HEK293T (cell line): ENCODE results near the gene KCTD10.

Experiments used
- CTCF ChIA-PET: fragments of 350-600 bp; formaldehyde crosslinking; extraction: SDS; loops from one replicate; lab custom pipeline; 2021; ENCODE audit warnings: antibody characterized with exemption, inconsistent platforms; lab: Yijun Ruan, JAX
- POLR2A ChIA-PET: fragments of 350-600 bp; formaldehyde crosslinking; extraction: SDS; loops from one replicate; lab custom pipeline; 2020; ENCODE audit warnings: antibody characterized with exemption, inconsistent platforms; lab: Yijun Ruan, JAX
- DNase-seq: peaks from one replicate; pipeline ENCODE4 v3.0.0; 2012; ENCODE audit warnings: mixed read lengths; ENCODE audit errors: extremely low spot score
- ARNT ChIP-seq: fragments of 450-650 bp; IDR thresholded peaks from 2 replicates; pipeline ENCODE4 v1.6.1; 2017; ENCODE audit warnings: mild to moderate bottlenecking
- BHLHE40 ChIP-seq: fragments of 450-650 bp; IDR thresholded peaks from 2 replicates; pipeline ENCODE4 v1.6.1; 2016; ENCODE audit warnings: mild to moderate bottlenecking, moderate library complexity, borderline replicate concordance
- CTBP1 ChIP-seq: fragments of 450-650 bp; IDR thresholded peaks from 2 replicates; pipeline ENCODE4 v1.6.1; 2016; ENCODE audit warnings: borderline replicate concordance
- ELF4 ChIP-seq: fragments of 450-650 bp; IDR thresholded peaks from 2 replicates; pipeline ENCODE4 v1.6.1; 2017; ENCODE audit warnings: antibody characterized with exemption
- FOXA1 ChIP-seq: fragments of 450-650 bp; IDR thresholded peaks from 2 replicates; pipeline ENCODE4 v1.6.1; 2016; ENCODE audit warnings: mild to moderate bottlenecking
- FOXK2 ChIP-seq: fragments of 450-650 bp; IDR thresholded peaks from 2 replicates; pipeline ENCODE4 v1.6.1; 2016; ENCODE audit warnings: mild to moderate bottlenecking
- FOXM1 ChIP-seq: fragments of 450-650 bp; IDR thresholded peaks from 2 replicates; pipeline ENCODE4 v1.6.1; 2017; ENCODE audit warnings: mild to moderate bottlenecking, borderline replicate concordance
- HDGF ChIP-seq: fragments of 450-650 bp; IDR thresholded peaks from 2 replicates; pipeline ENCODE4 v1.6.1; 2017; ENCODE audit warnings: antibody characterized with exemption, borderline replicate concordance
- L3MBTL2 ChIP-seq: fragments of 450-650 bp; conservative IDR thresholded peaks from 2 replicates; pipeline ENCODE4 v1.6.1; 2016; ENCODE audit warnings: mild to moderate bottlenecking
- LEF1 ChIP-seq: fragments of 450-650 bp; IDR thresholded peaks from 2 replicates; pipeline ENCODE4 v1.6.1; 2017; ENCODE audit warnings: mild to moderate bottlenecking, borderline replicate concordance
- NFRKB ChIP-seq: fragments of 450-650 bp; IDR thresholded peaks from 2 replicates; pipeline ENCODE4 v1.6.1; 2016; ENCODE audit warnings: mild to moderate bottlenecking, moderate library complexity
- SP1 ChIP-seq: fragments of 450-650 bp; IDR thresholded peaks from 2 replicates; pipeline ENCODE4 v1.6.1; 2017
- SUZ12 ChIP-seq: fragments of 450-650 bp; IDR thresholded peaks from 2 replicates; pipeline ENCODE4 v1.6.1; 2016; ENCODE audit warnings: mild to moderate bottlenecking
- TARDBP ChIP-seq: fragments of 450-650 bp; IDR thresholded peaks from 2 replicates; pipeline ENCODE4 v1.6.1; 2016
- ZNF384 ChIP-seq: fragments of 450-650 bp; IDR thresholded peaks from 2 replicates; pipeline ENCODE4 v1.6.1; 2016
- TF ChIP-seq, protein P1 (sequence below): fragments of 450-650 bp; IDR thresholded peaks from 2 replicates; pipeline ENCODE4 v1.6.1; 2016

Gene KCTD10

DNA sequence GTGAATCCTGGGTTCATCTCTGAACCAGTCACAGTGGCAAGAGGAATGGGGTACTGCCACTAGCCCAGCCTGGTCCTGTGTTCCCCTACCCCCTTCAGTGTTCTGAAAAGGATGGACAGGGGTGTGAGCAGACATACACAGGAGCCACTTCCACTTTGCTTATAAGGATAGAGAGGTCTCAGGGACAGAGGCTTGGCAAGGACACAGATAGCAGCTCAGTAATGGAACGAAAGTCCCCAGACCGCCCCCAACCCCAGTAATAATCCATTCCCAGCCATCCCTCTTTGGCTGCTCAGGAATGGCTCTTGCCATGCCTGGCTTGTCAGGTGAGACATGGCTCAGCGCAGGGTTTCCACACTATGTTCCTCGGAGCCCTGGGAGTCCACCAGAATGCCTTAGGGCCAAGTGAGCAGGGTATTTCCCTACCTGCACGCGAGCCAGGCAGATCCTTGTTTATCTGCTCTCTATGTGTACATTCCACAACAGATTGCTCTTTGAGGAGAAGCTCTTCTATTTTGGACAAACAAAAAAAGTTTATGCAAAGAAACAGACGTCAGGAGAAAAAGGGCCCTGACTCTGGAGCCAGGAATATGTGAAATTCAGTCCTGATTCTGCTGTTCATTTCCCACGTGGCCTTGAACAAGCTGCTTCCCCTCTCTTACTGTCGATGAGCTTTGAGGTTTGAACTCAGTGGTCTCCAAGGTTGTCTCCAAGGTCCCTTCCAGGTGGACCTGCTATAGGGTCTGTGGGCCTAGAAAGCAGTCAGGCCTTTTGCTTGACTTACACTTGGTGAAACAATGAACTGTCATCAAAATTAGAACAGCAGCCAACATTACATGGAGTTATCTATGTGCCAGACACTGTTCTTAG is 10.3 kb upstream of the KCTD10 start:
- DNase-seq, result no peak
- CTCF ChIA-PET, result no interaction called here
- POLR2A ChIA-PET, result no interaction called here
- TF ChIP-seq FOXA1 (no peak), BHLHE40 (no peak), ELF4 (no peak), TARDBP (no peak), ZNF384 (no peak), CTBP1 (no peak), SUZ12 (no peak), FOXM1 (no peak), SP1 (no peak), NFRKB (no peak), FOXK2 (no peak), LEF1 (no peak), ARNT (no peak), L3MBTL2 (no peak), HDGF (no peak)
- TF ChIP-seq, protein P1, sequence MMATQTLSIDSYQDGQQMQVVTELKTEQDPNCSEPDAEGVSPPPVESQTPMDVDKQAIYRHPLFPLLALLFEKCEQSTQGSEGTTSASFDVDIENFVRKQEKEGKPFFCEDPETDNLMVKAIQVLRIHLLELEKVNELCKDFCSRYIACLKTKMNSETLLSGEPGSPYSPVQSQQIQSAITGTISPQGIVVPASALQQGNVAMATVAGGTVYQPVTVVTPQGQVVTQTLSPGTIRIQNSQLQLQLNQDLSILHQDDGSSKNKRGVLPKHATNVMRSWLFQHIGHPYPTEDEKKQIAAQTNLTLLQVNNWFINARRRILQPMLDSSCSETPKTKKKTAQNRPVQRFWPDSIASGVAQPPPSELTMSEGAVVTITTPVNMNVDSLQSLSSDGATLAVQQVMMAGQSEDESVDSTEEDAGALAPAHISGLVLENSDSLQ, result no peak

DNA sequence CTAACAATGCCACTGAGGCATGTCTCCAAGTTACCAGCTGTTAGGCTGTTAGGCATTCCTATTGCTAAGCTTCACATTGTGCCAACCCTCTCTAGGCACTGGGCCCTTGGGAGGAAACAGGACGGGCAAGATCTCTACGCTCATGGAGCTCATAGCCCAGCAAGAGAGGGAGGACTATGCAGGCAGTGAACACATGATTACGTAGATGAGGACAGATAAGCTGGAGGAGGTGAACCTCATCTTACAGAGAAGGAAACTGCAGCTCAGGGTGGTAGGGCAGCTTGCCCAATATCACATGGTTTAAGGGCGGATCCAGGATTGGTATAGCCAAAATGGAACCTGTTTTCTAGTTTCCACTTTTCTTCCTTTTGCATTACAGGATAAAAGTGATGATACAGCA is 8.1 kb upstream of the KCTD10 start:
- CTCF ChIA-PET, result interaction anchor here (1.2 kb wide), 1 partner anchor 57 kb away, joined by 11 read pairs; no protein-coding TSS in a partner anchor

DNA sequence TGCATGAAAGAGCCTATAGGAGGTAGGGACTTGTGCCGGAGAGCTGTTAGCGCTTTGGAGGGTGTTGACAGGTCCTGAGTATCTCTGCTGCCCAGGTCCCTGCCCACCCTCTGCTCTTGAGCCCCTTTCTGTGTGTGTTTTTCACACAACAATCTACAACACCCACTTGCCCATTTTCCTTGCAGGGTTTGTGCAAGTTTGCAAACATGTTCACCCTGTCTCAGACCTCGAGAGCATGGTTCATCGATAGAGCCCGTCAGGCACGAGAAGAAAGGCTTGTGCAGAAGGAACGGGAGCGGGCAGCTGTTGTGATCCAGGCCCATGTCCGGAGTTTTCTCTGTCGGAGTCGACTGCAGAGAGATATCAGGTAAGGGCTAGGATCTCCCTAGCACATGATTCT is 6.2 kb upstream of the KCTD10 start:
- POLR2A ChIA-PET, result no interaction called here
- CTCF ChIA-PET, result no interaction called here
- DNase-seq, result no peak
- TF ChIP-seq ZNF384, result no peak

More for the DNA sequence above, 8.1 kb upstream of the KCTD10 start:
- DNase-seq, result no peak
- no peak for TF ChIP-seq SP1
- no peak for TF ChIP-seq ZNF384
- TF ChIP-seq L3MBTL2, result no peak
- TF ChIP-seq FOXM1, result no peak
- TF ChIP-seq NFRKB, result no peak
- no peak for TF ChIP-seq ELF4
- no peak for TF ChIP-seq HDGF
- no peak for TF ChIP-seq FOXK2
- TF ChIP-seq ARNT, result no peak
- TF ChIP-seq SUZ12, result no peak
- TF ChIP-seq CTBP1, result no peak
- no peak for TF ChIP-seq LEF1
- no peak for TF ChIP-seq FOXA1
- TF ChIP-seq TARDBP, result no peak
- TF ChIP-seq BHLHE40, result no peak
- TF ChIP-seq, protein P1, result no peak
- POLR2A ChIA-PET, result no interaction called here

DNA sequence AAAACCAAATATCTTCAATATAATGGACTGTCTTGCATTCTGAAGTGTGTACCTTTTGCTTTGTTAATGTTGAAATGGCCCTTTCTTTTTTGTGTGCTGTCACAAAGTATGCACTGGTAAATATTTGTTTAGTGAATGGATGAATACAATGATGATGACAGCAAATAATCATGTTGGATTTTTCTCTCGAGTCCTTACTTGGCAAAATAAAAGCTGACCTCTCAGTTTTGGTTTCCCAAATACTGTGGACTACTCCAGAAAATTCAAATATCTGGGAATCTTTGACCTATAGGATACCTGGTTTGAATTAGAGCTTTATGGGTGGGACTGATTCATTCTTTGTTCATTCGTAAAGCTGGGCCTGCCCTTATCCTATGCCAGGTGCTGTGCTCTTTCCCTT is 5.8 kb upstream of the KCTD10 start:
- DNase-seq, result no peak
- ChIA-PET CTCF (no interaction called here), POLR2A (no interaction called here)
- TF ChIP-seq SUZ12, result no peak
- TF ChIP-seq ARNT, result no peak
- TF ChIP-seq HDGF, result no peak
- TF ChIP-seq ZNF384, result no peak
- TF ChIP-seq FOXK2, result no peak
- TF ChIP-seq L3MBTL2, result no peak
- no peak for TF ChIP-seq FOXM1

DNA sequence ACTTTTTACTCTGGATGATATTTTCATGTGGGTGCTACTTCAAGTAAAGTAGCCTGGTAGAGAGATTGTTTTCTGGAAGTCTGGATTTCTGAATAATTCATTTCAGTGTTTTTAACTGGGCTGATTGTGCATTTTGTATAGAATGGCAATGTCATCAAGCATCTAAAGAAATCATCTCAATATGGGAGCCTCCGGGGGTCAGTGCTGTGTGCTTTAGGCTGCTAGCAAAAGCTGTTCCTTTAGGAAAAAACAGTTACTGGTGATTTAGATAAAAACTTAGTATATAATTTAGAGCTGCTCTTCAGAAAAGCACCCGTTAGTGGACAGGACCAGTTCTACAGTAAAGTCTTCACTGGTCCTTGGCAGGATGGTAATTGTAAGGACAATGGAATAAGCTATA is 5.4 kb upstream of the KCTD10 start:
- ChIA-PET CTCF (no interaction called here), POLR2A (no interaction called here)
- no peak for TF ChIP-seq ELF4
- TF ChIP-seq BHLHE40, result no peak
- TF ChIP-seq, protein P1, result no peak
- no peak for TF ChIP-seq CTBP1
- no peak for TF ChIP-seq TARDBP
- no peak for TF ChIP-seq L3MBTL2
- no peak for TF ChIP-seq LEF1
- no peak for TF ChIP-seq NFRKB
- no peak for TF ChIP-seq FOXA1
- TF ChIP-seq SUZ12, result no peak
- no peak for TF ChIP-seq ZNF384
- no peak for DNase-seq

DNA sequence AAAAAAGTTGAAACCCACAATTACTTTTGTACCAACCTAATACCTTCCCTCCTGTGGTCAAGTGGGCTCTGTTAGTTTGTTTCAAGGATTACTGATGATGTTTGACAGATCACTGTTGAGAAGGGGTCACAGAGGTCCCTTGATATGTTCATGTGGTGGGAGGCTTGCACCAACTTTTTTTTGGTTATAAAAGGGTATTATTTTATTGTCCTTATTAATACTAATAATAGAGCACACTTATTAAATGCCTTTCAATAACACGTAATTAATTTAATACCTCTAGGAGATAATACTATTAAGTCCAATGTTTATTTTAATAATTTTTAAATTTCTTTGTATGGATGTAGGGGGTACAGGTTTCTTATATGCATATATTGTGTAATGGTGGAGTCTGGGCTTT is 4.8 kb upstream of the KCTD10 start:
- no peak for DNase-seq
- ChIA-PET CTCF (no interaction called here), POLR2A (no interaction called here)
- no peak for TF ChIP-seq ELF4
- no peak for TF ChIP-seq CTBP1
- TF ChIP-seq ARNT, result no peak
- TF ChIP-seq FOXK2, result no peak
- no peak for TF ChIP-seq HDGF
- no peak for TF ChIP-seq TARDBP
- TF ChIP-seq, protein P1, result no peak
- TF ChIP-seq ZNF384, result no peak
- TF ChIP-seq SUZ12, result no peak
- TF ChIP-seq NFRKB, result no peak
- TF ChIP-seq BHLHE40, result no peak
- TF ChIP-seq L3MBTL2, result no peak
- no peak for TF ChIP-seq SP1
- no peak for TF ChIP-seq LEF1
